Smooth muscle cell of the brain vasculature (primary cell): ENCODE results near the gene DMPK.
"Not testable (repeated sequence)": the region's sequence is repeated elsewhere in the genome, so short reads cannot be mapped to it uniquely, and the experiment has no call there.

ENCODE experiments used
- DNase-seq: peaks from one replicate; pipeline ENCODE4 v3.0.0-alpha.2; 2012; ENCODE audit warnings: low read depth, low spot score

Gene DMPK

GRCh38 chr19:45745606-45746005 lies 36.7 kb downstream of the DMPK start:
- DNase-seq = no peak

DNA sequence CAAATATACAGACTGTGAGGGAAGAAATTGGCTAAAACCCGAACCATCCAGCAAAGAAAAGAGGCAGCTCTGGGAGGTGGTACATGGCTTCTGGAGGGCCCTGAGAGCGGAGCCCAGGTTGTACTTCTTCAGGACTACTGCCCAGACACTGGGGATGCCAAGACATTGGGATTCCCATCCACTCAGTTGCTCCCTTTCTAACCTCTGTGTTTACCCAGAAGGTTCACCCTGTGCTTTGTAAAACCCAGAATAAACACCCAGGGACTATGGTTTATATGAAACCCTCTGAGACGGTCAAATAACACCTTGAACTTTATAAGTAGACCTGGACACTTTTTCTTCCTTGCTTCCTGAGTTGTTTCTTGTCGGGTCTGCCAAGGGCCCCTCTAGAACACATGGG lies 39.3 kb downstream of the DMPK start:
- no peak for DNase-seq

DNA sequence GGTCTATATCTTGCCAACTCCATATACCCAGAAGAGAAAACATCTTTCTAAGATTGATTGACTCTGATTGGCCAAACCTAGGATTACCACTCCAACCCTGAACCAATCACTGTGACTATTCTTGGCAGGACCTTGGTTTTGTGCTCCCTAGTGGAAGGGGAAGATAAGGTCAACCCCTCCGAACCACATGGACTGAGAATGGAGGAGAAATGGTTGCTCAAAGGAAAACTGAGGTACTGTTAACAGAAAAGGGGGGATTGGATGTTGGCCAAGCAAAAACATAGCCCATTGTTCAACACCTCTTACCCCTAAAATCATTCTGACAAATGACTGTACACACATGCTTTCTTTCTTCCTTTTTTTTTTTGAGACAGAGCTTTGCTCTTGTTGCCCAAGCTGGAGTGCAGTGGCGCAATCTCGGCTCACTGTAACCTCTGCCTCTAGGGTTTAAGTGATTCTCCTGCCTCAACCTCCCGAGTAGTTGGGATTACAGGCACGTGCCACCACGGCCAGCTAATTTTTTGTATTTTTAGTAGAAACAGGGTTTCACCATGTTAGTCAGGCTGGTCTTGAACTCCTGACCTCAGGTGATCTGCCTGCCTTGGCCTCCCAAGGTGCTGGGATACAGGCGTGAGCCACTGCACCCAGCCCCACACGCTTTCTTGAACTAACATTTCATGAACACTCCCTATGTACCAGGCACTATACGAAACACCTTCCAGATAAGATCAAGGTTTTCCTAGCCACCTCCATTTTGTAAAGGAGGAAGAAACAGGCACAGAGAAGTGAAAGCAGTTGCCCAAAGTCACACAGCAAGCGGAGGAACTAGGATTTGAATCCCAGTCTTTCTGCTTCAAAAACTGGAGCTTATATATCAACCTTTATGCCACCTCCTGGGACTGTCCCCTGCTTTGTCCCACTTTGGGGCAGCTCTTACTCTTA lies 42.5 kb downstream of the DMPK start:
- no peak for DNase-seq

GRCh38 chr19:45733160-45733810 lies 49.0 kb downstream of the DMPK start, which contains the start of gene MEIOSIN:
MEIOSIN (plus strand) TSS chr19:45733439; CDS start chr19:45735377, 1,938 bp downstream.
- no peak for DNase-seq

GRCh38 chr19:45730368-45731288 lies 51.7 kb downstream of the DMPK start, which contains the start of gene FBXO46:
FBXO46 (minus strand) TSS chr19:45730896; CDS start chr19:45713495, 17,401 bp downstream.
- peak; percentile 90 for DNase-seq

DNA sequence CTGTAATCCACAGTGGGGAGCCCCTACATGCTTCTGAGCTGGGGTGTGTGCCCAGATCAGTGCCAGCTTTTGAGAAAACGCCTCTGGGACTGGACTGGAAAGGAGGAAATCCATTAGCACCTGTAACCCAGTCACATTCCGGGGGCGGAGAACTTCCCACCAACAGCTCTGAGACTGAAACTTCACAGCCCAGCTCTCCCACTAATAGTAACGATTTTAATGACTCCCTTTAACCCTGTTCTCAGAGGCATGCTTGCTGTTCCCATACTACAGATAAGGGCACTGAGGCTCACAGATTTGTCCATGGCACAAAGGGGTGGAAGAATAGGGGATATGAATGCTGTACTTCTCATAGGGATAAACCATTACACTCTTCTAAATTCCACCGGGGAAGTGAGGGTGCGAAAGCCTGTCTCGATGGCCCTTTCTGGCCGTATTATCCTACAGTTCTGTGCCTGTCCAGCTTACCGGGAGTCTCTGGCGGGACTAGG lies 52.4 kb downstream of the DMPK start:
- no peak for DNase-seq

- not testable (repeated sequence) for DNase-seq
Measured at GRCh38 chr19:45728683-45729082, 53.6 kb downstream of the DMPK start.

GRCh38 chr19:45720065-45720464 lies 62.2 kb downstream of the DMPK start:
- not testable (repeated sequence) for DNase-seq
